NCI-H345 treated with DMSO at 0.1 percent for 48 hours (cell line): ENCODE data around the gene TAMM41.
"Not testable (repeated sequence)": the region's sequence is repeated elsewhere in the genome, so short reads cannot be mapped to it uniquely, and the experiment has no call there.

ENCODE experiments used
- DNase-seq: peaks from one replicate; lab custom pipeline; 2025; ENCODE audit not compliant: unreplicated experiment; lab: John Stamatoyannopoulos, UW

TAMM41 gene

DNA sequence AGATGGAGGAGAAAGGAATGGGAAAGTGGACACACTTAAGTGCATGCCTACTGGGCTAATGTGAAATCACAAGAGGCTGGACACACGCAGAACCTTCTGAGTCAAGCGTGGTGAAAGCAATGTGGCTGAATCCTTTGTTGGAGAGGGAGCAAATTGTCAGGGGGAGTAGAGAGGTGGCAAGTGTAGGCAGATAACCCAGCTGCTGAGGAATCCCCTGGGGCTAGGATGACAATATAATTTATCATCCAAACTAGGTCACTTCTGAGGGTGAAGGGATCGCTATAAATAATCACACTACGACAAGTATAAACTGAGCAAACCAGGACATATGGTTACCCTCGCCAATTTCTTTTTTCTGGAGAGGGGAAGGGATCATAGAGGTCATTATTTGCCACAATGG lies 28.7 kb downstream of the TAMM41 start:
- no peak for DNase-seq

DNA sequence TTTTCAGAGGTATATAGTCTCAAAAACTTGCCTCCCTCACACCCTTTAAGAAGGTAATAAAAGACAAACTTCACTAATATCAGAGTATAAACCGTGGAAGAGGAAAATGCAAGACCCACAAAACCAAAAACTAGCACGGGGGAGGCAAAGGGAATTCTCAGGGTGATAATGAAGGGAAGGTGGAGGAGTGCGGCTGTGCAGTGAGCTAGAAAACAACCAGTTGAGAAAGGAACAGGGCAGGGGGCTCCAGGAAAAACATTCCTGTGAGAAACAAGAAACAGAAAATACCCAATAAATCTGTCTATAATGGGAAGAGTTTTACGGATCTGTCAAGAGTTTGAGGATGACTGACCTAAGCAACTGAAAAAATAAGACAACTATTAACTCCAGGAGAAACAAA lies 31.6 kb downstream of the TAMM41 start:
- DNase-seq = no peak

DNA sequence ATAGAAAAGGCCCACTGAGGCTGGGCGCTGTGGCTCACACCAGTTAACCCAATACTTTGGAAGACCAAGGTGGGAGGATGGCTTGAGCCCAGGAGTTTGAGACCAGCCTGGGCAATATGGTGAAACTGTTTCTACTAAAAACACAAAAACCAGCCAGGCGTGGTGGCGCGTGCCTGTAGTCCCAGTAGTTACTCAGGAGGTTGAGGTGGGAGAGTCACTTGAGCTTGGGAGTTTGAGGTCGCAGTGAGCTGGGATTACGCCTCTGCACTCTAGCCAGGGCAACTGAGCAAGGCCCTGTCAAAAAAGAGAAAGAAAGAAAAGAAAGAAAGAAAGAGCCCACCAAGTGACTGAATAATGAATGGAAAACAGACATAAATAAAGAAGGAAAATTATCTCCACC lies 32.0 kb downstream of the TAMM41 start:
- DNase-seq = no peak

DNA sequence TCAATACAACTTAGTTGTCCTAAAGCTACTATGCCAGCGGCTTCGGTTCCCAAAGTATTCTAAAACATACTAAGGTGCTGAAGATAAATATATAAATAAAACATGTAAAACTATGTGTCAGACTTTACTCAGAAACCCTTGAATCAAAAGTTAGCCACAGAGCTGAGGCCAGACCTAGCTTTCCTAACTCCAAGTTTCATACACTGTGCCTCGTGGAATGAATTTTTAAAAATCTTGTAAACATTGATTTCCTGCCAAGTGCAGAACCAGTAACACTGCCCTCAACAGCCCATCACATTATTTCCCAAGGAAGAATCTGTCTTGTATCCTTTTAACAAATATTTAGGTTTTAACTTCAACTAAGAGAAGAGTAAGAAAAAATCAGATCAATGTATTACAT lies 36.4 kb downstream of the TAMM41 start:
- no peak for DNase-seq

DNA sequence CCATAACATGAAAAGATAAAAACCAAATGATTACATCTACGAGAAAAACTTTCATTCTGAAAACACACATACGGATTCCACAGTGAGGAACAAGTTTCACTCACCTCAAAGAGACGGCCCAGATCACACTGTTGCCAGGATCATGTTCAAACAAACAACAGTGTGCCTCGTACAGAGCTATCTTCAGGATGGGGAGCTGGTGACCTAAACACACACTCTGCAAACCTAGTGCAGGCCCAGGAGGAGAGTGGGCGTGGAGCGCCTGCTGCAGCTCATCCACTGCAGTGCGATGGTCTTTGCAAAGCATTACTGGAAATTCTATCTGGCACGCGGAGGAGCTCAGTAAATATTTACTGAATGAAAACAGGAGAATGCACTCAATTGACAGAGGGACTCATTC lies 38.5 kb downstream of the TAMM41 start:
- DNase-seq = no peak

DNA sequence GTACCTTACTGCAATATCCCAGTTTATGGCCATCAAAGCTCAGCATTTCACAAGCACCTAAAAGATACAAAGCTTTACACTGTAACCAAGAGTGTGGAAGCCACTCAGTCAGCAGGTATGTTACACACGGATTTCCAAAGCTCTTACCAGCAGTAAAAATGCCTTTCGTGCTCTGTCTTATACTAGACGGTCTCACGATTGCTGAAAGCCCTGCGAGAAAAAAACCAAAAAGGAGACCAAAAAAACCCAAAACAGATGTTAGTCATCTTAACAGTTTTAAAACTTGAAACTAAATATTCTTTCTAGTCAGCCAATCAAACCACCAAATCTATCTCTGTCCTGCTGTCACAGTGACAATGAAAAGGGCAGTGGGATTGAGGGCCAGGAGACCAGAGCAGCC lies 39.0 kb downstream of the TAMM41 start:
- DNase-seq = no peak

DNA sequence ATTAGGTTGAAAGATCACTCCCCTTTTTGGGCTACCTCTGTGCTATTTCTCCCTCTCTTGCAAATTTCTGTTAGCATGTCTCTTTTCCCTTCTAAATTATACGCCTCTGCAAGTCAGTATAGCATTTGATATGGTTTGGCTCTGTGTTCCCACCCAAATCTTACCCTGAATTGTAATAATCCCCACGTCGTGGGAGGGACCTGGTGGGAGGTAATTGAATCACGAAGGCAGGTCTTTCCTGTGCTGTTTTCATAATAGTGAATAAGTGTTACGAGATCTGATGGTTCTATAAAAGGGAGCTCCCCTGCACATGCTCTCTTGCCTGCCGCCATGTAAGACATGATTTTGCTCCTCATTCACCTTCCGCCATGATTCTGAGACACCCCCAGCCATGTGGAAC lies 41.0 kb downstream of the TAMM41 start:
- no peak for DNase-seq

DNA sequence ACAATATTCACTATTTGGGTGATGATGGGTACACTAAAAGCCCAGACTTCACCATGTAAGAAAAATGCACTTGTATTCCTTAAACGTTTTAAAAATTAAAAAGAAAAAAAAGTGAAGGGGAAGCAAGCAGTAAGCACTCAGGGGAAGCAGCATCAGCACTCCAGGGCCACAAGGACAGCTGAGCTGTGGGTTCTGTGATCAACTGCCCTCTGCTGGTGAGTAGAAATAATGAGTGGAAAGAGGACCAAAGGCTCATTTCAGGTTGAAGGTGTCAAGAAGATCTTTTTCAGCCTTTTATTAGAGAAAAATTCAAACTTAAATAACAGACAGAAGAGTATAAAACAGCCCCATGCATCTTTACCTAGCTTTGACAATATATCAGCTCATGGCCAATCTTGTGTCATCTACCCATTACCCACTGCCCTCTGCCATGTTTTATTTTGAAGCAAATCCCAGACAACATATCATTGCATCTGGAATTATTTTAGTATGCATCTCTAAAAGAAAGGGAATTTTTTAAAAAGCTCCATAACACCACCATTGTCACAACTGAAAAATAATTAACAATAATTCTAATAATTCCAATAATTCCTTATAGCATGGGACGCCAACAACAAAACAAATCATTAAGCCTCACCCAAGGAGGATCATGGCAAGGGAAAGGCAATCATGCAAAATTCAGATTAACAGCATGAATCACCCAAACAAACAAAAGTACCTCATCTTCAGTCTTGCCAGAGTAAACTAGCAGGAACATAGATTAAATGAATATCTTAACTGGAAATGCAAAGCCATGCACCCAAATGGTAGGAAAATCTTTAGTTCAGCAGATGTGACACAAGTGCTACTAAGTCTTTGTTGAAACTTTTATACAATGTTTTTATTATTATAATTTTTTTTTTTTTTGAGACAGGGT lies 42.5 kb downstream of the TAMM41 start:
- peak; percentile 7 for DNase-seq

DNA sequence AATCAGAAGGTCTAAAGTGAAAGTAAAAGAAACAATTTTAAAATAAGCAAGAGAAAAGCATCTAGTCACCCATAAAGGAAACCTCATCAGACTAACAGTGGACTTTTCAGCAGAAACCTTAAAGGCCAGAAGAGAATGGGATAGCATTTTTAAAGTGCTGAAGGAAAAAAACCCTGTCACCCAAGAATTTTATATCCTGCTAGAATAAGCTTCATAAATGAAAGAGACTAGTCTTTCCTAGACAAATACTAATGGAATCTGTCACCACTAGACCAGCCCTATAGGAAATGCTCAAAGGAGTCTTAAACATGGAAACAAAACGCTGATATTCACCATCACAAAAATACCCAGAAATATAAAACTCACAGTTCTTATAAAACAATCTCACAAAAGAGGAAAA lies 46.9 kb downstream of the TAMM41 start:
- DNase-seq = no peak

DNA sequence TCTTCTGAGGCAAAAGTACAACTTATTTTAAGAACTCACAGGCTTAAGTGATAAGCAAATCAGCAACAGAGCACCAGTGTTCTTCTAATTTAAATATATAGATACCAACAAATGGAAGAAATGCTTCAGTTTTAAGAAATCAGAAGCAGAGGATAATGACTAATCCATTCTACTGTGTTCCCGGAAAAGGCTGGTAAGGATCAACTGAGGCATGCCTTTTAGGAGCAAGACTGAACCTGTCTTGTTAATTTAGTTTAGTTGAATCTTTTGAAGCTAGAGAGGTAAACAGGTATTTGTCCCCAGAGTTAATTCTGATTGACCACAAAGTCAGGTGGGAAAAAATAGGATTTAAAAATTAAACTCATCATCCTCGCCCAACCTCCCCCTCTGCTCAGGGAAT lies 51.8 kb downstream of the TAMM41 start:
- no peak for DNase-seq

DNA sequence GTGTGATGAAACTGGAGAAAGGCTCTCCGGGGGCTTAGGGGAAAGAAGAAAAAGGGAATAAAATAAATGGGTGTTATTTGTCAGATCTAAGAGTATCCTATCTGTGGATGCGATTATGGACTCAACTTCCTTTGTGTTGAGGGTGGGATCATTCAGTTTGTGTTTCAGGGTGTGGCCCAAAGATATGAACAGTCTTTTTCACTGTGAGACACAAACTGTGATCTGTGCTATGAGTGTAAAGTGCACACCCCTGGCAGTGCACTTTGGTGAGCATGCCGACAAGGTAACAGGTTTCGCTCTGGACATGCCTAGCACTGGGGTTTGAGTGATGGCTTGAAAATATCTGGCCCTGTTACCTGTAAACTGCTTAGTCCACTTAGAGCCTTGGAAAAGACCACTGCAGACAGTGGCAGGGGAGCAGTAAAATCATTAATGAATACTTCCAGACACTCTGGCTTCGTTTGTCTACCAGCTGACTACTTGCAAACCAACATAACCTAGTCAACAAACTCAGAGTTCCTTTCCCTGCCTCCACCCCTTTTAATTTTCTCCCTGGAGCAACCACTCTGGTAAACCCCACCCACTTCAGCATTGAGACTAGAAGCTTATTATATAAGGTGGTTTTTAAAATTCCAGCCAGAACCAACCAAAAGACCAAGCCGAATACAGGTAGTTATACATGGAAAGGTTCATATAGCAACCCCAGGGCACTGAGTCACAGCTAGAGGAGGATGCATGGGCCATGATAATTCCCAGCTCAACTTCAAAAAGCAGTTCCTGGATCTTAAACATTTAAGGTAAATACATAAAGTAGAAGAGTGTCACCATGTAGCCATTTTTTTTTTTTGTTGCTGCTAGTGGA lies 55.1 kb downstream of the TAMM41 start:
- DNase-seq = no peak

DNA sequence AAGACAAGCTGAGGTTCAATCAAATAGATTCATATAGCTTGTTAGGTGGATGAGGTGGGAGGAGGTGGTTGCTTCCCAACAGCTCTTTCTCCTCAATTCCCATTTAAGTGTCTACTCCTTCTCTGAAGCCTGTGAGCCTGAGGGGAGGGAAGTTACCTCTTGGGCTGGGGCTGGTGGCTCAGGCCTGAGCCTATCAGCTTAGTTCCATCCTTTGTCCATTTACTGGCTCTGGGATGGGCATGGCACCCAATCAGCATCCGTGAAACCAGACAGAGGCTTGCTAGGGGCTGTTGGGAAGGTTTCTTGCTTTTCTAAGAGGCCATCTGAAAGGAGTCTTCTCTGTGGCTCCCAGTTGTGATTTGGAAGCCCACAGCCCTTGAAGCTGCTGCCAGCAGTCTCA lies 57.3 kb downstream of the TAMM41 start:
- no peak for DNase-seq

DNA sequence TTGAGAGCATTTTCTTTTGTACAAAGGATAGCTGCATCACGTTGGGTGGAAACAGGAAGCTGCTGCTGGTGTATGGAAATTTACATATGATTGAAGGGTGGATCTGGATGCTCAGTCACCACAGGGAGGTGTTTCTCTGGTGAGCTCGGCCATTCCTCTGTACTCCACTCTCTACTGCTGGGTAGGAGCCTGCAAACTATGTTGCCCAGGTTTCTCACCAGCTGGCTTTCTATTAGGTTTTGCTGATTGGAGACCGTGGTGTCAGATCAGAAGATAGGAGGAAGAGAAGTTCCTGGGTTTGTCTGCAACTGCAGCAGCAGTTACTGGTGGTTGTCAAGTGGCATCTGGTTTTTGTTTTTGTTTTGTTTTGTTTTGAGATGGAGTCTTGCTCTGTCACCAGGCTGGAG lies 61.7 kb downstream of the TAMM41 start:
- no peak for DNase-seq

DNA sequence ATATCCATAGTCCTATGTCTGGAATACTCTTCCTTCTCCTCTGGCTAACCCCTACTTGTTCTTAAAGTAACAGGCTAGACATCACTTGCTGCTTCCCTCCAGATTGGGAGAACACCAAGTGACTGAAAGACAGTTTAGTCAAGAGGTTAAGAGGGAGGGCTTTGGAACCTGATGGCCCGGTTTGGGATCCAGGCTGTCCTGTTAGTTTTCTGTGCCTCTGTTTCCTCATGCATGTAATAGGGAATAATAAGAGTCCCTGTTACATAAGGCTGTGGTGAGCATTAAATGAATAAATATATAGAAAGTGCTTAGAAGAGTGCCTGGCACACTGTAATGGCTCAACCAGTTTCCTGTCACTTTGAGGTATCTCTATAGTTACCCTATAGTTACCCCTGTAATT lies 66.3 kb downstream of the TAMM41 start:
- DNase-seq = no peak

DNA sequence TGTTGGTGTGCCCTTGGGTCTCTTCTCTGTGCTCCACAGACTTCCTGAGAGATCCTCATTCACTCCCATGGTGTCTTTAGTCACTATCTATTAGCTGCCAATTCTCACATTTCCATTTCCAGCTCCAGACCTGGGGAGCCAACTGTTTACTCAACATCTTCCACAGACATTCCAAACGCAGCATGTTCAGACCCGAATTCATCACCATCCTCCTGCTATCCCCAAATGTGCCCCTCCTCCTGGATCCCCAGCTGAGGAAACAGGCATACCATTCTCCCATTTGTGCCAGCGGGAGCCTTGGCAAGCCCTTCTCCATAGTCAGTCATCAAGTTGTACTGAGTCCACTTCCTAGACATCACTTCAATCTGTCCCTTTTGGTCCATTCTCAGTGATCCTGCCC lies 67.1 kb downstream of the TAMM41 start:
- DNase-seq = no peak

DNA sequence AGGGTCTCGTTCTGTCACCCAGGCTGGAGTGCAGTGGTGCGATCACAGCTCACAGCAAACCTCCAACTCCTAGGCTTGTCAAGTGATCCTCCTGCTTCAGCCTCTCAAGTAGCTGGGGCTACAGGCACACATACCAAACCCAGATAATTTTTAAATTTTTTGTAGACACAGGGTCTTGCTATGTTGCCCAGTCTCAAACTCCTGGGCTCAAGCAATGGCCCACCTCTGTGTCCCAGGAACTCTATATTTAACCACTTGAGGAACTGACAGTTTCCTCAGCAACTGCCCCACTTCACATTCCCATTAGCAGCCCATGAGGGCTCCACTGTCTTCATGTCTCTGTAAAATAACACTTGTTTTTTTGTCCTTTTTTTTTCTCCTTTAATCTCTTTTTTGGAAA lies 68.4 kb downstream of the TAMM41 start:
- no peak for DNase-seq

DNA sequence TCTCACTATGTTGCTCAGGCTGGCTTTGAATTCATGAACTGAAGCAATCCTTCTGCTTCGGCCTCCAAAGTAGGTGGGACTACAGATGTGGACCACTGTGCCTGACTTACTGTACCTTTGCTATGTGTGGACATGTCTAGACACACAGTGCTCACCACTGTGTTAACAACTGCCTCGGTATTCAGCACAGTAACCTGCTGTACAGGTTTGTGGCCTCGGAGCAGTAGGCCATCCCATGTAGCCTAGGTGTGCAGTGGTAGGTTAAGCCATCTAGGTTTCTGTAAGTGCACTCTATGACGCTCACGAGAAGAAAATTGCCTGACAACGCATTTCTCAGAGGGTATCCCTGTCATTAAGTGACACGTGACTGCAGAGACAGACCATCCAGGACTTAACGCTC lies 70.3 kb downstream of the TAMM41 start:
- DNase-seq = no peak

DNA sequence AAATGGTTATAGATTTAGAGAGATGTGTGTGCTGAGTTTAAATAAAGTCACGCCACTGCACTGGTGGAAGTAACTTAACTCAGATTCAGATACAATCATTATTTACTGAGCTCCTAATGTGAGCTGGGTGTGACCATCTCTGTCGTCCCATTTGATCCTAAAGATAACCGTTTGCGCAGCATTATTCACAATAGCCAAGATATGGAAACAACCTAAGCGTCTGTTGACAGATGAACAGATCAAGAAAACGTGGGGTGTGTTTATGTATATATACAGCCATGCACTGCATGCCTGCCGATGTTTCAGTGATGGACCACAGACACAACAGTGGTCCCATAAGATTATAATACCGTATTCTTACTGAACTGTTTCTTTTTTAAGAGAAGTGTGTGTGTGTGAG lies 71.2 kb downstream of the TAMM41 start:
- no peak for DNase-seq

DNA sequence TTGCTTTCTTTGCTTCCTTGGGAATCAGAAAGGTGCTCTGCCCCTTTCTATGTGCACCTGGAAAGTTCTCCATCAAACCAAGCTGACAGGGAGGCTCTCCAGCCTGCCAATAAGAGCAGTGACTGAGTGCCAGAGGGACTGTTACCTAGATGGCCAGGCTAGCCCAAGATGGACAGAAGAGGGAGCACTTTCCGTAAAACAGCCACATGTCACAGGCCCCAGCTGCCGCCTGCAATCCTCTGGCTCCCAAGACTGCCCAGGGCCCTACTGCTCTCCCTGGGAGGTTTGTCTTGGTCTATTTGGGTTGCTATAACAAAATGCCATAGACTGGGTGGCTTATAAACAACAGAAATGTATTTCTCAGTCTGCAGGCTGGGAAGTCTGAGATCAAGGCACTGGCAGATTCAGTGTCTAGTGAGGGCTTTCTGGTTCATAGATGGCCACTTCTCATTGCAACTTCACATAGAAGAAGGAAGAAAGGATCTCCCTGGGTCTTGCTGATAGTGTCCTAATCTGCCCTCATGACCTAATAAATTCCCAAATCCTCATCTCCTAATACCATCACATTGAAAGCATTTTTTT lies 72.3 kb downstream of the TAMM41 start:
- no peak for DNase-seq

DNA sequence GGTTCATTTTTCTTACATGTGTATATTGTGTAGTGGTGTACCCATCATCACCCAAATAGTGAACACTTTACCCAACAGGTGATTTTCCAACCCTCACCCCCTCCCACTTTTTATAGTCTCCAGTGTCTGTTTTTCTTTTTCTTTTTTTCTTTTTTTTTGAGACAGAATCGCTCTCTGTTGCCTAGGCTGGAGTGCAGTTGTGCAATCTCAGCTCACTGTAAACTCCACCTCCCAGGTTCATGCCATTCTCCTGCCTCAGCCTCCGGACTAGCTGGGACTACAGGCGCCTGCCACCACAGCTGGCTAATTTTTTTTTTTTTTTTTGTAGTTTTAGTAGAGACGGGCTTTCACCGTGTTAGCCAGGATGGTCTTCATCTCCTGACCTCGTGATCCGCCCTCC lies 74.8 kb downstream of the TAMM41 start:
- not testable (repeated sequence) for DNase-seq

DNA sequence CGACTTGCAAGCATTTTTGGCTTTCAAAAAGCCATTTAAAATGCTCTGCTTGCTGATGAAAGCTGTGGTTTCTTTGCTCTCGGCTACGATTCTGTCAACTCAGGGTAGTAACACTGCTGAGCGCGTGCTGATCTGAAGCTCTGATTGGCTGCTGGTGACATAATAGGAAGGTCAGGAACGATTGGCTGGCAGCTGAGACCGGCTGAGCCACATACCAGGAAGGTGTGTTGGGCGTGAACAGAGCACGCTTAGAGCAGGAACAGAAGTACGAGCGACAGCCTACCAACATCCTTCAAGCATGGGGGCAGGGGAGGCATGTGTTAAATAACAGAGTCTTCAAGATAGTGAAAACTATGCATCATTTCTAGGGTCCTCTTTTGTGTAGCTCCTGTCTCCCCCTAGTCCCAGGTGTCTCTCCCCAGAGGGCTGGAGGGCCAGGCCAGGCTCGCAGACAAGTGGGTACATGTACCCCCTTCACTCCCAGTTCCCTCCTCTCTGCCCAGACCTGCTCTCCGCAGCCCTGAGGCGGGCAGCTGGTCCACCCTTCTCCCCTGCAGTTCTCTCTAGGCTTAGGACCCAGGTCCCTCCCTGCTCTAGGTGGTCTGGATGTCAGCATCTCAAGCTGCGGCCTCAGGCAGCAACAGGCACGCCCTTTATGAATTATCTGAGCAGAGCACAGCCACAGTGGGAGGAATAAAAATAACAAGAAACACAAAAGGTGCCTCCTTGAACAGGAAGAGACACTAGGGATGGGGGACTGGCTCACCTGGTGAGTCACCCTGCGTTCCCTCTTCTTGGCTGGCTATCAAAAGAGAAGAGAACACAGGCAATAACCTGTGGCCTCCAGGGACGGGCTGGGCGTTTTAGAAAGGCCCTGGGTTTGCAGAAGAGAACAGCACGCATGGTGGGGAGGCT lies 76.0 kb downstream of the TAMM41 start:
- peak; percentile 83 for DNase-seq
